Stimulated activated CD8-positive, alpha-beta memory T cell treated with anti-CD3 and anti-CD28 coated beads, Interleukin-7, amount 100 ng/mL, for 24 hours (primary cell): Measurements from ENCODE around the gene CCDC33.
"Not testable (repeated sequence)": the region's sequence is repeated elsewhere in the genome, so short reads cannot be mapped to it uniquely, and the experiment has no call there.

ENCODE experiments used
- DNase-seq: peaks from one replicate; pipeline ENCODE4 v3.0.0-alpha.2; 2020; ENCODE audit warnings: low read depth

Gene CCDC33

GRCh38 chr15:74336061-74337005 lies 100.2 kb downstream of the CCDC33 start:
- no peak for DNase-seq

GRCh38 chr15:74337146-74337545 lies 101.0 kb downstream of the CCDC33 start:
- DNase-seq, result no peak

GRCh38 chr15:74337607-74338211 lies 101.6 kb downstream of the CCDC33 start:
- no peak for DNase-seq

GRCh38 chr15:74338676-74339075 lies 102.5 kb downstream of the CCDC33 start:
- DNase-seq, result no peak

- DNase-seq, result no peak
Observed at GRCh38 chr15:74339371-74339770, 103.2 kb downstream of the CCDC33 start.

GRCh38 chr15:74340150-74340549 lies 104.0 kb downstream of the CCDC33 start:
- no peak for DNase-seq

GRCh38 chr15:74343127-74343796 lies 107.1 kb downstream of the CCDC33 start:
- DNase-seq, result no peak

- no peak for DNase-seq
Observed at GRCh38 chr15:74343797-74344127, 107.6 kb downstream of the CCDC33 start.

GRCh38 chr15:74345051-74345450 lies 108.9 kb downstream of the CCDC33 start:
- no peak for DNase-seq

- DNase-seq, result no peak
Observed at GRCh38 chr15:74347757-74348250, 111.7 kb downstream of the CCDC33 start.

- no peak for DNase-seq
Observed at GRCh38 chr15:74349241-74349778, 113.2 kb downstream of the CCDC33 start.

GRCh38 chr15:74350295-74351275 lies 114.5 kb downstream of the CCDC33 start:
- DNase-seq, result no peak

GRCh38 chr15:74351670-74352069 lies 115.5 kb downstream of the CCDC33 start:
- DNase-seq, result no peak

- no peak for DNase-seq
Observed at GRCh38 chr15:74352393-74352910, 116.3 kb downstream of the CCDC33 start.

GRCh38 chr15:74353992-74354391 lies 117.9 kb downstream of the CCDC33 start:
- DNase-seq, result not testable (repeated sequence)

GRCh38 chr15:74356050-74356449 lies 119.9 kb downstream of the CCDC33 start:
- not testable (repeated sequence) for DNase-seq

- DNase-seq, result not testable (repeated sequence)
Observed at GRCh38 chr15:74357514-74357913, 121.4 kb downstream of the CCDC33 start.

GRCh38 chr15:74359376-74359775 lies 123.2 kb downstream of the CCDC33 start:
- DNase-seq, result not testable (repeated sequence)

- not testable (repeated sequence) for DNase-seq
Observed at GRCh38 chr15:74360855-74361254, 124.7 kb downstream of the CCDC33 start.

GRCh38 chr15:74362482-74362881 lies 126.4 kb downstream of the CCDC33 start:
- DNase-seq, result no peak
